Liver (tissue), 9 donors: ENCODE data around the gene CTBP1. TPM values are rescaled to one million over a fixed set of nuclear protein-coding genes. Genes with fewer than 3 reads are reported as not detected.

Source experiments
- DNase-seq: peaks from one replicate; pipeline ENCODE4 v3.0.0-alpha.2; 2017; ENCODE audit warnings: low spot score
- H3K27ac ChIP-seq, 2 donors: one replicate each; pipeline ENCODE4 v1.7.0; 2013; ENCODE audit warnings: inconsistent platforms in 2 of 2, low read length in 2 of 2, control low read depth in 1 of 2, low read depth in 1 of 2, mild to moderate bottlenecking in 1 of 2
- H3K27me3 ChIP-seq, 4 donors: one replicate each; pipeline versions ENCODE4 v1.6.1 to v1.7.0; 2013; ENCODE audit warnings: low read length in 3 of 4, inconsistent platforms in 1 of 4, mild to moderate bottlenecking in 1 of 4, moderate library complexity in 1 of 4; ENCODE audit not compliant: control insufficient read depth in 4 of 4, insufficient read depth in 4 of 4
- H3K36me3 ChIP-seq, 4 donors: one replicate each; pipeline versions ENCODE4 v1.6.1 to v1.7.0; 2013; ENCODE audit warnings: low read length in 3 of 4, mild to moderate bottlenecking in 3 of 4, low read depth in 1 of 4, moderate library complexity in 1 of 4; ENCODE audit not compliant: control insufficient read depth in 4 of 4, insufficient read depth in 3 of 4
- H3K4me1 ChIP-seq, 4 donors: one replicate each; pipeline versions ENCODE4 v1.6.1 to v1.7.0; 2013; ENCODE audit warnings: low read length in 3 of 4, mild to moderate bottlenecking in 3 of 4, moderate library complexity in 1 of 4; ENCODE audit not compliant: control insufficient read depth in 4 of 4, insufficient read depth in 4 of 4
- H3K4me3 ChIP-seq, 3 donors: one replicate each; pipeline versions ENCODE4 v1.6.1 to v1.7.0; 2013; ENCODE audit warnings: low read length in 3 of 3, control low read depth in 1 of 3, low read depth in 1 of 3, mild to moderate bottlenecking in 1 of 3
- H3K9ac ChIP-seq, 2 donors: one replicate each; pipeline ENCODE4 v1.7.0; 2013; ENCODE audit warnings: low read length in 2 of 2, mild to moderate bottlenecking in 2 of 2, moderate library complexity in 2 of 2, control low read depth in 1 of 2, low read depth in 1 of 2
- H3K9me3 ChIP-seq, 4 donors: one replicate each; pipeline versions ENCODE4 v1.6.1 to v1.7.0; 2013; ENCODE audit warnings: low read length in 3 of 4; ENCODE audit not compliant: control insufficient read depth in 4 of 4
- ATF3 ChIP-seq: IDR thresholded peaks from 2 replicates; pipeline ENCODE4 v1.6.1; 2016; ENCODE audit warnings: antibody characterized with exemption
- CTCF ChIP-seq: fragments of 150-350 bp; IDR thresholded peaks from 2 replicates; pipeline ENCODE4 v1.5.1; 2017; ENCODE audit warnings: improper control_type of control experiment, low read depth, low read length; ENCODE audit not compliant: missing input control
- EGR1 ChIP-seq, 2 donors: IDR thresholded peaks; 2 replicates each; pipeline ENCODE4 v1.6.1; 2016 to 2018; ENCODE audit warnings: antibody characterized with exemption in 2 of 2, low read depth in 2 of 2
- FOXA1 ChIP-seq: IDR thresholded peaks from 2 replicates; pipeline ENCODE4 v1.6.1; 2016; ENCODE audit warnings: antibody characterized with exemption
- HNF4A ChIP-seq, 2 donors: conservative IDR thresholded peaks; 2 replicates each; pipeline ENCODE4 v1.6.1; 2016; ENCODE audit warnings: antibody characterized with exemption in 2 of 2, mild to moderate bottlenecking in 2 of 2
- HNF4G ChIP-seq: IDR thresholded peaks from 2 replicates; pipeline ENCODE4 v1.6.1; 2016; ENCODE audit warnings: antibody characterized with exemption
- JUND ChIP-seq, 2 donors: IDR thresholded peaks; 2 replicates each; pipeline ENCODE4 v1.6.1; 2016; ENCODE audit warnings: antibody characterized with exemption in 2 of 2
- NR2F2 ChIP-seq: IDR thresholded peaks from 2 replicates; pipeline ENCODE4 v1.6.1; 2016; ENCODE audit warnings: antibody characterized with exemption
- RAD21 ChIP-seq, 2 donors: IDR thresholded peaks; 2 replicates each; pipeline ENCODE4 v1.6.1; 2016; ENCODE audit warnings: antibody characterized with exemption in 2 of 2, mild to moderate bottlenecking in 2 of 2
- RXRA ChIP-seq, 2 donors: IDR thresholded peaks; 2 replicates each; pipeline ENCODE4 v1.6.1; 2017 to 2018; ENCODE audit warnings: antibody characterized with exemption in 2 of 2, mild to moderate bottlenecking in 1 of 2
- YY1 ChIP-seq: IDR thresholded peaks from 2 replicates; pipeline ENCODE4 v1.6.1; 2016; ENCODE audit warnings: antibody characterized with exemption, mild to moderate bottlenecking
- ZBTB33 ChIP-seq: IDR thresholded peaks from 2 replicates; pipeline ENCODE4 v1.6.1; 2016; ENCODE audit warnings: antibody characterized with exemption
- WGBS: extraction: QIAGEN DNeasy Blood & Tissue Kit; methylation state at CpG from one replicate; pipeline ENCODE4 v1.1.7; 2013; 5-methylcytosine and 5-hydroxymethylcytosine counted together
- polyA plus RNA-seq, 2 donors: library from polyadenylated mRNA; stranded (reverse) in 1 of 2; unstranded in 1 of 2; fragments of 200-250 nt in 1 of 2; fragments of >200 nt in 1 of 2; fragmentation: Nextera tagmentation in 1 of 2; extraction: Ambion mirVana in 1 of 2; gene quantifications; one replicate each; pipeline versions ENCODE4 v1.2.1 to v1.2.3, GENCODE V29; 2013 to 2015
- total RNA-seq, 2 donors: library from RNA; depleted of rRNA; stranded (reverse); fragments of >200 nt; gene quantifications; one replicate each; pipeline ENCODE4 v1.2.3, GENCODE V29; 2014
- donor health status: healthy.
- donor health status: healthy.
- donor health status: healthy.
- donor health status: healthy.
- donor health status: healthy.

CTBP1 gene
- total and polyA plus RNA-seq, 4 donors, result 27.5 to 156 (median 79.5) TPM

- TF ChIP-seq CTCF (no peak), RAD21 (IDR thresholded peaks at IDR 0.05) (no peak), EGR1 (IDR thresholded peaks at IDR 0.05; ENCODE audit: low read depth in 2 of 2) (no peak), ATF3 (no peak), HNF4G (no peak)
Measured at GRCh38 chr4:1239950-1240307, 9.0 kb downstream of the CTBP1 start (continued).

GRCh38 chr4:1239141-1239949 lies 9.6 kb downstream of the CTBP1 start:
- no peak overlapping the region for H3K4me3 ChIP-seq
- H3K27ac ChIP-seq, result no peak overlapping the region
- H3K4me1 ChIP-seq, result peaks cover 23 to 44% (median 40%) of the 10 kb centered on the region in 4 donors
- no peak for TF ChIP-seq JUND (IDR thresholded peaks at IDR 0.05)
- no peak for TF ChIP-seq RAD21 (IDR thresholded peaks at IDR 0.05)
- TF ChIP-seq YY1, result no peak
- no peak for TF ChIP-seq FOXA1
- DNase-seq, result no peak
- H3K9ac ChIP-seq, result no peak overlapping the region
- H3K27me3 ChIP-seq, result no peaks in the 10 kb centered on the region
- no peaks in the 10 kb centered on the region for H3K9me3 ChIP-seq
- WGBS, result 88% methylated on average over 43 of the region's 43 CpGs
- H3K36me3 ChIP-seq, result peaks cover 18 to 54% (median 31%) of the 10 kb centered on the region in 4 donors

GRCh38 chr4:1238676-1239000 lies 10.3 kb downstream of the CTBP1 start:
- peaks cover 20 to 54% (median 33%) of the 10 kb centered on the region in 4 donors for H3K36me3 ChIP-seq
- DNase-seq, result no peak

More at GRCh38 chr4:1238676-1239000, 10.3 kb downstream of the CTBP1 start:
- Histone ChIP-seq H3K9me3 (no peaks in the 10 kb centered on the region), H3K27me3 (no peaks in the 10 kb centered on the region), H3K27ac (no peak overlapping the region), H3K9ac (no peak overlapping the region), H3K4me3 (no peak overlapping the region), H3K4me1 (peaks cover 21 to 44% (median 33%) of the 10 kb centered on the region in 4 donors)
- 94% methylated on average over 12 of the region's 12 CpGs for WGBS
- TF ChIP-seq HNF4A (conservative IDR thresholded peaks at IDR 0.05) (no peak), ZBTB33 (no peak), FOXA1 (no peak), RAD21 (IDR thresholded peaks at IDR 0.05) (no peak), ATF3 (no peak), YY1 (no peak), NR2F2 (no peak), EGR1 (IDR thresholded peaks at IDR 0.05; ENCODE audit: low read depth in 2 of 2) (no peak), RXRA (IDR thresholded peaks at IDR 0.05) (no peak), JUND (IDR thresholded peaks at IDR 0.05) (no peak)
